ENCODE measurements around the gene OTUD7B. TPM values are rescaled to one million over a fixed set of nuclear protein-coding genes. Genes with fewer than 3 reads are reported as not detected.

The OTUD7B gene
- total RNA-seq, 1 donor from 2014 or later, result 28.3 TPM

DNA sequence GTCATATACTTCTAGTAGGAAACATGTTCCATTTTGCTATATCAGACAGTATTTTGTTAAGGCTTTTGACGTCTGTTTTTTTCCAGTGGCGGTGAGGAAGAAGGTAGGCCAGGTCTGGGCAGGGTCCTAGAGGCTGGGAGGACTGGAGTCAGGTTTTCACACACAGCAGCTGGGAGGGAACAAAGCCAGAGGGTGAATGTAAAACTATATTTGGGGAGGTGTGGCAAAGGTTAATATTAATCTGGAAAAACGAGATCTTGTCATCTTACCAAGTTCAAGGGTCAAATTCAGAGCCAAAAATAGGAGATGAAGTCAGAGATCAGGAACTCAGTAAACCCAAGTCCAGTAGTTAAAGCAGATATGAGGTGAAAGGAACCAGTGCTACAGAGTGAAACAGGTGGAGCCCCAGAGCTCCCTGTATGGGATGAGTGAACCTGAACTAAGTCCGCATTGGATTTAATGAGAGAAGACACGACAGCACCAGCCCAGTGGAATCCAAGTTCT, 10.7 kb upstream of the OTUD7B start:
- H3K27ac Mint-ChIP-seq (ENCODE audit: unreplicated experiment), result no peak overlapping the region

DNA sequence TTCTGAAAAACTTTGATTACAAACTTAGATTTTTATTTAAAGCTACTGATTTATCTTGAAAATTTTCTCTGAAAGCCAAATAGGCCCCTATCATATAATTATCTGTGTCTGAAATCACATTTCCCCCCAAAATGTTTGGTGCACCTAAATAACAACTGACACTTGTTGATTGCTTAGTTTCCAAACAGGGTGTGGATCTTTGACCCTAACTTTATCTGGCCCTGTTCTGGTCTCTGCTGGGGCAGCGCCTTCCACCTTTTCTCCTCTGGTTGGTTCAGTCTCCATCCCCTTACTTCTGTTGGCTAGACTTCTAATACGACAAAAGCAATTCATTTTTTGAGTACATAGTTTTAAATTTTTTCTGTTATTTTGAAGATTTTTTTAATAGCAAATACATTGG, 10.2 kb upstream of the OTUD7B start:
- H3K27me3 Mint-ChIP-seq (ENCODE audit: low read depth), result no peaks in the 10 kb centered on the region
- H3K4me3 Mint-ChIP-seq, result no peak overlapping the region
- H3K9me3 Mint-ChIP-seq, result no peaks in the 10 kb centered on the region
- H3K36me3 Mint-ChIP-seq (ENCODE audit: low read depth), result no peaks in the 10 kb centered on the region
- TF ChIP-seq, protein P1, sequence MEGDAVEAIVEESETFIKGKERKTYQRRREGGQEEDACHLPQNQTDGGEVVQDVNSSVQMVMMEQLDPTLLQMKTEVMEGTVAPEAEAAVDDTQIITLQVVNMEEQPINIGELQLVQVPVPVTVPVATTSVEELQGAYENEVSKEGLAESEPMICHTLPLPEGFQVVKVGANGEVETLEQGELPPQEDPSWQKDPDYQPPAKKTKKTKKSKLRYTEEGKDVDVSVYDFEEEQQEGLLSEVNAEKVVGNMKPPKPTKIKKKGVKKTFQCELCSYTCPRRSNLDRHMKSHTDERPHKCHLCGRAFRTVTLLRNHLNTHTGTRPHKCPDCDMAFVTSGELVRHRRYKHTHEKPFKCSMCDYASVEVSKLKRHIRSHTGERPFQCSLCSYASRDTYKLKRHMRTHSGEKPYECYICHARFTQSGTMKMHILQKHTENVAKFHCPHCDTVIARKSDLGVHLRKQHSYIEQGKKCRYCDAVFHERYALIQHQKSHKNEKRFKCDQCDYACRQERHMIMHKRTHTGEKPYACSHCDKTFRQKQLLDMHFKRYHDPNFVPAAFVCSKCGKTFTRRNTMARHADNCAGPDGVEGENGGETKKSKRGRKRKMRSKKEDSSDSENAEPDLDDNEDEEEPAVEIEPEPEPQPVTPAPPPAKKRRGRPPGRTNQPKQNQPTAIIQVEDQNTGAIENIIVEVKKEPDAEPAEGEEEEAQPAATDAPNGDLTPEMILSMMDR (conservative IDR thresholded peaks at IDR 0.05), result no peak
- no peak for DNase-seq (ENCODE audit: low read depth, low spot score)
- no peak overlapping the region for H3K27ac Mint-ChIP-seq (ENCODE audit: unreplicated experiment)
- H3K4me1 Mint-ChIP-seq, result peaks cover 6% of the 10 kb centered on the region

More for the DNA sequence above, 10.7 kb upstream of the OTUD7B start:
- TF ChIP-seq, protein P1 (conservative IDR thresholded peaks at IDR 0.05), result no peak
- H3K9me3 Mint-ChIP-seq, result no peaks in the 10 kb centered on the region
- no peaks in the 10 kb centered on the region for H3K36me3 Mint-ChIP-seq (ENCODE audit: low read depth)
- DNase-seq (ENCODE audit: low read depth, low spot score), result no peak
- peaks cover 6% of the 10 kb centered on the region for H3K4me1 Mint-ChIP-seq
- H3K4me3 Mint-ChIP-seq, result no peak overlapping the region
- no peaks in the 10 kb centered on the region for H3K27me3 Mint-ChIP-seq (ENCODE audit: low read depth)

DNA sequence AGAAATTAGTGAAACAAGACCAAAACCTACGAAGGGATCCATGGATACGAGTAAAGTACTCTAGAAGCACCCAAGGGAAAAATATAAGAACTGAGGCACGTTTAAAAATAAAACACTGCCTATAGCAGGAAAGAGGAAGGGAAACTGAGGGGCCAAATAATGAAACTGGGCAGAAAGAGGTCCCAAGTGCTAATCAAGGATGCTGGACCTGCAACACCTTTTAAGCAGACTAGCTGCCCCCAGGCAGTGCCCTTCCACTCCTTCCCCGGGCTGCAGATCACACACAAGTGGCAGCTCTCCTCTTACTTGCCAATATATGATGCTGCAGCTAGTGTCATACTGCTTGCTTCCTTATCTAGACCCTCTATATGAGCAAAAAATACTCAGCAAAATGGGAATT, 7.6 kb upstream of the OTUD7B start:
- H3K4me1 Mint-ChIP-seq, result peaks cover 6% of the 10 kb centered on the region
- TF ChIP-seq, protein P1 (conservative IDR thresholded peaks at IDR 0.05), result no peak
- no peaks in the 10 kb centered on the region for H3K9me3 Mint-ChIP-seq
- DNase-seq (ENCODE audit: low read depth, low spot score), result no peak
- no peak overlapping the region for H3K27ac Mint-ChIP-seq (ENCODE audit: unreplicated experiment)
- H3K36me3 Mint-ChIP-seq (ENCODE audit: low read depth), result no peaks in the 10 kb centered on the region
- no peaks in the 10 kb centered on the region for H3K27me3 Mint-ChIP-seq (ENCODE audit: low read depth)
- H3K4me3 Mint-ChIP-seq, result no peak overlapping the region

DNA sequence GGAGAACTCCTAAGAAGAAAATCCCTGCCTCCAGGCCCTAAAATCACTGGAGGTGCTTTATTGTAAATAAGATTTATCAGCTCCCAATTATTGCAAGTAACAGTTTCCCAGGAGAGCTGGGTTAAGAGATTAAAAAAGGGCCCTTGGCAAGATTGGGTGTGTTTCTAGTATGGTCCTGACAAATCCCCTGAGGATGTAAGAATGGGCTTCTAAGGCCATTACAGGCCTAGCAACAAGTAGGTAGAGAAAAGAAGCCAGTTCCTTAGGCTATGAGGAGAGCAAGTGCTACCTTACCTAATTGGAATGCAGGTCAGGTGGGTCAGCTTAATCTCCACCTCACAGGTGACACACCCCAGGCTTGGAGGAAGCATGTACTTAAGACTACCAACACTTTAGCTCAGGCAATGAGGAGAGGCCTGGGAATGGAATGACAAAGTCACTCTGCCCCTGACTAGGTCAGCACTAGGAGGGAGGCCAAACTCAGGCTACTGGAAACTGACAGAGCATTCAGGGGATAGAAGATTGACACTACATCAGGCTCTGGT, 6.8 kb upstream of the OTUD7B start:
- Mint-ChIP-seq H3K36me3 (ENCODE audit: low read depth) (no peaks in the 10 kb centered on the region), H3K27me3 (ENCODE audit: low read depth) (no peaks in the 10 kb centered on the region), H3K27ac (ENCODE audit: unreplicated experiment) (no peak overlapping the region), H3K4me3 (no peak overlapping the region), H3K4me1 (peaks cover 6% of the 10 kb centered on the region), H3K9me3 (no peaks in the 10 kb centered on the region)
- DNase-seq (ENCODE audit: low read depth, low spot score), result no peak
- TF ChIP-seq, protein P1 (conservative IDR thresholded peaks at IDR 0.05), result no peak

DNA sequence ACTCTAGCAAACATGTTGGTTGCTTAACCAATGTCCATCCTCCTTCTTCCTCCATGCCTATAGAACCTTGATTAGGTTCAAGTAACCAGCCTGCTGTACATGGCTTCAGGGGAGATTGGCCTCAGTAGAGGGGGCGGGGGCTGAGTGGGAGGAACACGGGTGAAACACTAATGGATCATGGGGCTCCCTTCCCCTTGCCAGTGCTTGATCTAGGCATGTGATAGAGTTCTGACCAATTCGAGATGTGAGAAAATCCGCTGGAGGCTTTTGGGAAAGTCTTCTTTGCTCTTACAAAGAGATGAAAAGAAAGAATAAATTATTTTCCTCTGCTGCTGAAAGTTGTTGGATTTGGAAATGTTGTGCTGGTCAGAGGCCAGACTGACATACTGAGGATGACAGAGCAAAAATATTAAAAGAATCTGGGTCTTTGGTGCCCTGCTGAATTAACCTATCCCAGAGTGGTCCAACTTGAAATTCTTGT, 5.2 kb upstream of the OTUD7B start:
- no peak for DNase-seq (ENCODE audit: low read depth, low spot score)
- H3K4me1 Mint-ChIP-seq, result peaks cover 6% of the 10 kb centered on the region
- H3K9me3 Mint-ChIP-seq, result no peaks in the 10 kb centered on the region
- TF ChIP-seq, protein P1 (conservative IDR thresholded peaks at IDR 0.05), result no peak
- H3K27me3 Mint-ChIP-seq (ENCODE audit: low read depth), result no peaks in the 10 kb centered on the region
- no peak overlapping the region for H3K4me3 Mint-ChIP-seq
- H3K36me3 Mint-ChIP-seq (ENCODE audit: low read depth), result no peaks in the 10 kb centered on the region
- H3K27ac Mint-ChIP-seq (ENCODE audit: unreplicated experiment), result no peak overlapping the region
